GM20000 (cell line): Measurements from ENCODE around the gene TENM3.

ENCODE experiments used
- DNase-seq: peaks from one replicate; pipeline ENCODE4 v3.0.0; 2012; ENCODE audit warnings: low spot score
- TF ChIP-seq, protein P1 (sequence below): IDR thresholded peaks from 2 replicates; pipeline ENCODE4 v1.5.1; 2012; ENCODE audit warnings: mild to moderate bottlenecking, control low read depth; ENCODE audit errors: extremely low read depth, missing control alignments

TENM3 gene

DNA sequence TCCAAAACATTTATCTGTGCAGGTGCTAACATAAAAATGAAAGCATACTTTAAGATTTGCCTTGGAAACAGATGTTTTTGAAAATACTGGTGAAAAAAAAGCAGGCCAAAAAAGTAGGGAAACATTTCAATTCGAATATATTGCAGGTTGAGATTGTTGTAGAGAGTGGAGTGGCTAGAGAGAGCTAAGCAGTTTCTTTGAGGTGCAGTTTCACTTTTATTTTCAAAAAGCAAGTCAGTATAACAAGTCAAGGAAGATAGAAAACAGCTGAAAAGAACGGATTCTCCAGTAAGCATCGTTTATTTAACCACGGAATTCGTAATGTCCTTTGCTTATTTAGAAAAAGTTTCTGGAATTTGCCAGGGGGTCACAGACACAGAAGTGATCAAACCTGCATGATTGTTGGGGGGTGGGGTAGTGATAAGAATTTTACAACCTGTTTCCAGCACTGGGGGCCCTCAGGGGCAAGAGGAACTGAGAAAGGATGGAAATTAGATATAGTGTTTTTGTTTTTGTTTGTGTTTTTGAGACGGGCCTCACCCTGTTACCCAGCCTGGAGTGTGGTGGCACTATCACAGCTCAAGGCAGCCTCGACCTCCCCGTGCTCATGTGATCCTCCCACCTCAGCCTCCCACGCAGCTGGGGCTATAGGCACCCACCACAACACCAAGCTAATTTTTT lies 175.0 kb downstream of the TENM3 start:
- peak; percentile 11 for DNase-seq
- TF ChIP-seq, protein P1, sequence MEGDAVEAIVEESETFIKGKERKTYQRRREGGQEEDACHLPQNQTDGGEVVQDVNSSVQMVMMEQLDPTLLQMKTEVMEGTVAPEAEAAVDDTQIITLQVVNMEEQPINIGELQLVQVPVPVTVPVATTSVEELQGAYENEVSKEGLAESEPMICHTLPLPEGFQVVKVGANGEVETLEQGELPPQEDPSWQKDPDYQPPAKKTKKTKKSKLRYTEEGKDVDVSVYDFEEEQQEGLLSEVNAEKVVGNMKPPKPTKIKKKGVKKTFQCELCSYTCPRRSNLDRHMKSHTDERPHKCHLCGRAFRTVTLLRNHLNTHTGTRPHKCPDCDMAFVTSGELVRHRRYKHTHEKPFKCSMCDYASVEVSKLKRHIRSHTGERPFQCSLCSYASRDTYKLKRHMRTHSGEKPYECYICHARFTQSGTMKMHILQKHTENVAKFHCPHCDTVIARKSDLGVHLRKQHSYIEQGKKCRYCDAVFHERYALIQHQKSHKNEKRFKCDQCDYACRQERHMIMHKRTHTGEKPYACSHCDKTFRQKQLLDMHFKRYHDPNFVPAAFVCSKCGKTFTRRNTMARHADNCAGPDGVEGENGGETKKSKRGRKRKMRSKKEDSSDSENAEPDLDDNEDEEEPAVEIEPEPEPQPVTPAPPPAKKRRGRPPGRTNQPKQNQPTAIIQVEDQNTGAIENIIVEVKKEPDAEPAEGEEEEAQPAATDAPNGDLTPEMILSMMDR: no peak

DNA sequence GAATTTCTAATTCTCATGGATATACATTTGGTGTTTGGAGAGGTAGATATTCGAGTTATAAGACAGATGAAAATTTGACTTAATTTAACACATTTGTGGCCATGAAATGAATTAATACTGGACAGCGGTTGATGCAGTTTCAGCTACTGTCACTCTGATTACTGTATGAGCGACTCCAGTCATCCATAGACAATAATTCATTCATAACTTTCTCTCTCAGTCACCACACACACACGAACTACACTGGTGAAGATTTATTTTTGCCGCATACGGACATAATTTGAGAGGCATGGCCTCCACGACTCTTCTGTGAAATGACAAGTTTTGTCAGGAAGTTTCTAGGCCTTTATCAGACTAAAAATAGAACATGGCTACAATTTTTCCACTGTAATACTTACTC lies 177.0 kb downstream of the TENM3 start:
- TF ChIP-seq, protein P1: no peak
- no peak for DNase-seq

DNA sequence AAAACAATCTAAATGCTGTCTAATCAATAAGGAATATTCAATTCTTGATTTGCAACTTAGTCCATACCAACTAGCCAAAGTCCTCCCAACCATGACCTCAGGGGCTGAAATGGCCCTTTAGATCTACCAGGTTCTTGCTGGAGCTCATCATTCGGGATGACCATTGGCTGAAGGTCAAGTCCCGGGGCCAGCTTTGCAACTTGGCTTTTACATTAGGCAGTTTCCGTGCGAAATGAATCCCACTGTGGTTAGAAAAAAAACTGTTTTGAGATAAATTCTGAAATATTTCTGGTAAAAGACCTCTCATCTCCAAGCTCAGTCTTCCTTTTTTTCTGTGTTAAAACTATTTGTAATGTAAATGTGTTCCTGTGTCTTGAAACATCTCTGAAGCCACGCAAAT lies 178.6 kb downstream of the TENM3 start:
- DNase-seq: no peak
- TF ChIP-seq, protein P1: no peak

DNA sequence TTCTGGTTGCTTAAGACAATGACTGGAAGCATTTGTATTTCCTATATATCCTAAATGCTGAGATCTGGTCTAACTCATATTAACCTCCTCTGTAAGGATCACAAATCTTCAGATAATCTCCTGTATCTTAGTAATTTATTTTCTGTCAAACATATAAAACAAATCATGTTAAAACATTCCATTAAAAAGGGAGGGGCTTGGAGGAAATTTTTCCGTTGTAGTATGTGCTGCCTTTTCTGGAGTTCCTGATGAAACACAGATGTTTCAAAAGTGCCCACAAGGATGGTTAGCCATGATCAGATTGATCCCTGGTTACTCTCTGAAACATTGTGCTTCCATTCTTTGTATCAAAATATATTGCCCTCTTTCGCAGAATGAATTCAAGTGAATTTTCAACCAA lies 182.1 kb downstream of the TENM3 start:
- TF ChIP-seq, protein P1: no peak
- no peak for DNase-seq

DNA sequence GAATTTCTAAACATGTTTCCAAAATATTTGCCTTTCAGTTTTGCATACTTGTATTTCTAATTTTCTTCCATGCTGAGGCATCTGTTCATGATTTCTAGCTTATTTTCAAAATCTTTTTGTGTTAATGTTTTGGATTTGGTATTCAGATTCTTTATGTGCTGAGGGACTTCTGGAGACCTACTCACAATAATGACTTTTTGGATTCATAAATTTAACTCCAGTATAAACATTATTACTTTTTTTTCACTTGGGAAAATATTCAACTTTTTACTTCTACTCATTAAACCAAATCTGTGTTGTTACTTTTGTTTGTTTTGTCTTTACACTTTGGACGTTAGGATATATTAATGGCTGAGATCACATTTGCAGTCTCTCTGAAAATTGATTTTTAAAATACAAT lies 183.7 kb downstream of the TENM3 start:
- TF ChIP-seq, protein P1: no peak
- DNase-seq: no peak

DNA sequence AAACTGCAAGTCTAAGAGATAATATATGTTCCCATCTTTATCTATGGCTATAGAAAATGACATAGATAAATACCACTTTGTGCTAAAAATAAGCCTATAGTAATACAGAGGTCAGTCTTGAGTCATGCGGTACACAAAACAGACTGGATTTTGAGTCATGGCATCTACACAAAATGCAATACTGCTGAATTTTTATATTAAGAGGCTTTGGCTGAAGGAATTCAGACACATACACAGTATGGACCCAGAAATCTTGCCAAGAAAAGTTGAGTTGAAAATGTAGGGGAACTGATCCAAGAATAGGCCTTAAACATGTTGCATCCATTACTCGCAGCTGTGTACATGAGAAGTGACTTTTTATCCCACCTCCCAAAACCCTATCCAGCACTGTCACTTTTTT lies 184.4 kb downstream of the TENM3 start:
- TF ChIP-seq, protein P1: no peak
- no peak for DNase-seq

DNA sequence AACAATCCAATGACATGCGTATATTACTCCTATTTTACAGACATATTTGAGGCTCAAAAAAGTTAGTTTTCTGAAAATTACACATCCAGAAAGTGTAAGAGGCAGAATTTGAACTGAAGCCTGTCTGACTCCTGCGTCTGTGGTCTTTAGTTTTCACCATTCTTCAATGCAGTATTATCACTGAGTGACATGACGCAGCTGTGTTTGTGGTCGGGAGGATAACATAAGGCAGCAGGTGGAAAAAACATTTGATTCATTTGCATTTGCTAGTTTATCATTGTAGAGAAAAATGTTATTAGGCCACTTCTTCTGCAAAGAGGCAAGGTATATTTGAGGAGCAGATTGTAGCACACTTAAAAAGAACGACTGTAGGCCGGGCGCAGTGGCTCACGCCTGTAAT lies 186.7 kb downstream of the TENM3 start:
- TF ChIP-seq, protein P1: no peak

More for the DNA sequence above, 186.7 kb downstream of the TENM3 start:
- no peak for DNase-seq
